HepG2 (cell line): ENCODE data around the gene COQ8A. TPM values are rescaled to one million over a fixed set of nuclear protein-coding genes. Genes with fewer than 3 reads are reported as not detected.

Source experiments
- ATF6 ChIP-seq: sonication (generic); formaldehyde crosslinking; conservative IDR thresholded peaks from 2 replicates; pipeline ENCODE4 v1.4.0; 2020; ENCODE audit warnings: missing genetic modification reagents
- CEBPB ChIP-seq: IDR thresholded peaks from 2 replicates; pipeline ENCODE4 v1.6.1; 2011; ENCODE audit warnings: low read depth, low read length, improper control_type of control experiment, borderline replicate concordance
- DNMT3B ChIP-seq: conservative IDR thresholded peaks from 2 replicates; pipeline ENCODE4 v1.6.1; 2016; ENCODE audit warnings: missing biosample characterization, control low read depth
- MAFK ChIP-seq, 2 experiments: IDR thresholded peaks in 1 of 2; conservative IDR thresholded peaks in 1 of 2; 2 replicates each; pipeline ENCODE4 v1.6.1; 2011; ENCODE audit warnings: improper control_type of control experiment in 2 of 2, low read length in 2 of 2
- NFE2 ChIP-seq: sonication (generic); formaldehyde crosslinking; IDR thresholded peaks from 2 replicates; pipeline ENCODE4 v1.4.0; 2020; ENCODE audit warnings: missing genetic modification reagents
- SOX13 ChIP-seq, 3 experiments: fragments of 450-650 bp in 1 of 3; sonication (generic) in 1 of 3; formaldehyde crosslinking in 1 of 3; IDR thresholded peaks in 2 of 3; conservative IDR thresholded peaks in 1 of 3; 2 replicates each; pipeline versions ENCODE4 v1.5.0 to v1.6.1; 2016 to 2020; ENCODE audit warnings: antibody characterized with exemption in 1 of 3, mild to moderate bottlenecking in 1 of 3, missing compliant biosample characterization in 1 of 3, missing genetic modification reagents in 1 of 3, moderate library complexity in 1 of 3
- SP140L ChIP-seq: sonication (generic); formaldehyde crosslinking; IDR thresholded peaks from 2 replicates; pipeline ENCODE4 v1.4.0; 2020; ENCODE audit warnings: missing genetic modification reagents, borderline replicate concordance
- ZNF563 ChIP-seq: sonication (generic); formaldehyde crosslinking; IDR thresholded peaks from 2 replicates; pipeline ENCODE4 v1.8.0; 2022; ENCODE audit warnings: mild to moderate bottlenecking, moderate library complexity, missing genetic modification reagents
- ZNF570 ChIP-seq: sonication (generic); formaldehyde crosslinking; IDR thresholded peaks from 2 replicates; pipeline ENCODE4 v1.4.0; 2020; ENCODE audit warnings: mild to moderate bottlenecking, missing genetic modification reagents, borderline replicate concordance
- ZNF800 ChIP-seq: sonication (generic); formaldehyde crosslinking; IDR thresholded peaks from 2 replicates; pipeline ENCODE4 v1.4.0; 2020; ENCODE audit warnings: missing genetic modification reagents
- ZNF878 ChIP-seq: sonication (generic); formaldehyde crosslinking; IDR thresholded peaks from 2 replicates; pipeline ENCODE4 v1.8.1; 2023; ENCODE audit warnings: mild to moderate bottlenecking, missing genetic modification reagents, moderate library complexity
- polyA plus RNA-seq, 8 experiments: library from polyadenylated mRNA; depleted of rRNA in 3 of 8; stranded (reverse) in 7 of 8; unstranded in 1 of 8; fragments of >200 nt; fragmentation: Illumina TruSeq in 4 of 8; extraction: Trizol in 4 of 8; gene quantifications; 2 replicates each; pipeline versions ENCODE4 v1.2.1 to v1.2.3, GENCODE V29; 2011 to 2016; ENCODE audit warnings: low read depth in 4 of 8, missing spikeins in 1 of 8, mixed read lengths in 1 of 8; ENCODE audit not compliant: insufficient read depth in 1 of 8
- total RNA-seq, 5 experiments: library from RNA; depleted of rRNA; stranded (reverse); fragments of >200 nt; fragmentation: Illumina TruSeq; extraction: Trizol; gene quantifications; 2 replicates each; pipeline ENCODE4 v1.2.3, GENCODE V29; 2016; ENCODE audit warnings: low read depth in 1 of 5
- TF ChIP-seq, protein P1 (sequence below): sonication (generic); formaldehyde crosslinking; IDR thresholded peaks from 2 replicates; pipeline ENCODE4 v1.5.1; 2020; ENCODE audit warnings: missing genetic modification reagents, mild to moderate bottlenecking, borderline replicate concordance

Gene COQ8A
- total and polyA plus RNA-seq, 2 of the 13 experiments (the other 11 are each of a cell fraction or from before 2014, with no cell fraction given): 60.4 to 88.7 TPM

GRCh38 chr1:226938903-226939437 lies 1.1 kb upstream of the COQ8A start (continued):
- TF ChIP-seq, protein P1, sequence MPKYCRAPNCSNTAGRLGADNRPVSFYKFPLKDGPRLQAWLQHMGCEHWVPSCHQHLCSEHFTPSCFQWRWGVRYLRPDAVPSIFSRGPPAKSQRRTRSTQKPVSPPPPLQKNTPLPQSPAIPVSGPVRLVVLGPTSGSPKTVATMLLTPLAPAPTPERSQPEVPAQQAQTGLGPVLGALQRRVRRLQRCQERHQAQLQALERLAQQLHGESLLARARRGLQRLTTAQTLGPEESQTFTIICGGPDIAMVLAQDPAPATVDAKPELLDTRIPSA (CRISPR knock-in tag): no peak
- TF ChIP-seq ZNF800 (CRISPR knock-in tag) (no peak), SOX13 (IDR thresholded peaks at IDR 0.05) (no peak), SOX13 (CRISPR knock-in tag; conservative IDR thresholded peaks at IDR 0.05 in 1 of 2, IDR thresholded peaks at IDR 0.05 in 1 of 2) (0 out of 4 replicates have a peak, but pooled peaks of 1 of the 2 experiments have one; percentile 2), ZNF570 (no peak), ZNF878 (CRISPR knock-in tag) (no peak), CEBPB (no peak), ATF6 (CRISPR knock-in tag) (no peak), ZNF563 (CRISPR knock-in tag) (no peak), SP140L (CRISPR knock-in tag) (no peak), MAFK (conservative IDR thresholded peaks at IDR 0.05 in 1 of 2, IDR thresholded peaks at IDR 0.05 in 1 of 2; ENCODE audit: low read length in 2 of 2) (0 out of 4 replicates have a peak, but pooled peaks of 1 of the 2 experiments have one; percentile 6), DNMT3B (no peak), NFE2 (CRISPR knock-in tag) (no peak)
